ENCODE data around the gene ST7.

Gene ST7

GRCh38 chr7:117019786-117020590, 66.7 kb downstream of the ST7 start:
- peak; percentile 82 for DNase-seq (ENCODE audit: extremely low spot score)

GRCh38 chr7:117020591-117020973, 67.3 kb downstream of the ST7 start:
- ChIA-PET POLR2A (interaction anchor here (1.1 kb wide), 1 partner anchor 66 kb away, joined by 6 read pairs; no protein-coding TSS in a partner anchor), CTCF (interaction anchor here (1.0 kb wide), 1 partner anchor 32 kb away, joined by 5 read pairs; no protein-coding TSS in a partner anchor)
- no peak for DNase-seq (ENCODE audit: extremely low spot score)
- TF ChIP-seq FOXK2 (IDR thresholded peaks at IDR 0.05) (no peak), ZNF384 (IDR thresholded peaks at IDR 0.05) (no peak), FOXM1 (IDR thresholded peaks at IDR 0.05; ENCODE audit: borderline replicate concordance) (no peak), LEF1 (IDR thresholded peaks at IDR 0.05; ENCODE audit: borderline replicate concordance) (no peak), ARNT (IDR thresholded peaks at IDR 0.05) (no peak), HDGF (IDR thresholded peaks at IDR 0.05; ENCODE audit: borderline replicate concordance) (no peak), CTBP1 (IDR thresholded peaks at IDR 0.05; ENCODE audit: borderline replicate concordance) (no peak), ELF4 (IDR thresholded peaks at IDR 0.05) (no peak), TARDBP (IDR thresholded peaks at IDR 0.05) (no peak), L3MBTL2 (conservative IDR thresholded peaks at IDR 0.05) (no peak), BHLHE40 (IDR thresholded peaks at IDR 0.05; ENCODE audit: borderline replicate concordance) (no peak), PKNOX1 (IDR thresholded peaks at IDR 0.05) (no peak), NFRKB (IDR thresholded peaks at IDR 0.05) (no peak)

More at GRCh38 chr7:117019786-117020590, 66.7 kb downstream of the ST7 start:
- peak; percentile 75 for TF ChIP-seq PKNOX1 (IDR thresholded peaks at IDR 0.05)
- TF ChIP-seq HDGF (IDR thresholded peaks at IDR 0.05; ENCODE audit: borderline replicate concordance): no peak
- CTCF ChIA-PET: interaction anchor here (1.0 kb wide), 1 partner anchor 32 kb away, joined by 5 read pairs; no protein-coding TSS in a partner anchor
- POLR2A ChIA-PET: interaction anchor here (1.1 kb wide), 1 partner anchor 66 kb away, joined by 6 read pairs; no protein-coding TSS in a partner anchor

- CTCF ChIA-PET: no interaction called here
- POLR2A ChIA-PET: no interaction called here
- TF ChIP-seq SUZ12 (IDR thresholded peaks at IDR 0.05) (no peak), LEF1 (IDR thresholded peaks at IDR 0.05; ENCODE audit: borderline replicate concordance) (no peak), NFRKB (IDR thresholded peaks at IDR 0.05) (no peak), PKNOX1 (IDR thresholded peaks at IDR 0.05) (no peak), FOXM1 (IDR thresholded peaks at IDR 0.05; ENCODE audit: borderline replicate concordance) (no peak), TARDBP (IDR thresholded peaks at IDR 0.05) (no peak), BHLHE40 (IDR thresholded peaks at IDR 0.05; ENCODE audit: borderline replicate concordance) (no peak), ELF4 (IDR thresholded peaks at IDR 0.05) (no peak), FOXA1 (IDR thresholded peaks at IDR 0.05) (no peak), SP1 (IDR thresholded peaks at IDR 0.05) (no peak), L3MBTL2 (conservative IDR thresholded peaks at IDR 0.05) (no peak), CTBP1 (IDR thresholded peaks at IDR 0.05; ENCODE audit: borderline replicate concordance) (no peak), ARNT (IDR thresholded peaks at IDR 0.05) (no peak), FOXK2 (IDR thresholded peaks at IDR 0.05) (no peak), HDGF (IDR thresholded peaks at IDR 0.05; ENCODE audit: borderline replicate concordance) (no peak)
Observed at GRCh38 chr7:117021366-117021765, 68.1 kb downstream of the ST7 start.

GRCh38 chr7:117021986-117022385, 68.7 kb downstream of the ST7 start:
- TF ChIP-seq LEF1 (IDR thresholded peaks at IDR 0.05; ENCODE audit: borderline replicate concordance) (no peak), ARNT (IDR thresholded peaks at IDR 0.05) (no peak), FOXM1 (IDR thresholded peaks at IDR 0.05; ENCODE audit: borderline replicate concordance) (no peak)
- ChIA-PET CTCF (interaction anchor here (0.8 kb wide), 1 partner anchor 846 kb away, joined by 6 read pairs; no protein-coding TSS in a partner anchor), POLR2A (no interaction called here)
- DNase-seq (ENCODE audit: extremely low spot score): no peak

More at GRCh38 chr7:117021366-117021765, 68.1 kb downstream of the ST7 start:
- no peak for DNase-seq (ENCODE audit: extremely low spot score)

GRCh38 chr7:117023325-117023854, 70.1 kb downstream of the ST7 start:
- POLR2A ChIA-PET: no interaction called here
- CTCF ChIA-PET: no interaction called here
- TF ChIP-seq PKNOX1 (IDR thresholded peaks at IDR 0.05) (no peak), BHLHE40 (IDR thresholded peaks at IDR 0.05; ENCODE audit: borderline replicate concordance) (no peak), LEF1 (IDR thresholded peaks at IDR 0.05; ENCODE audit: borderline replicate concordance) (no peak), FOXM1 (IDR thresholded peaks at IDR 0.05; ENCODE audit: borderline replicate concordance) (no peak), TARDBP (IDR thresholded peaks at IDR 0.05) (no peak), L3MBTL2 (conservative IDR thresholded peaks at IDR 0.05) (no peak), CTBP1 (IDR thresholded peaks at IDR 0.05; ENCODE audit: borderline replicate concordance) (no peak), ELF4 (IDR thresholded peaks at IDR 0.05) (no peak), ZNF384 (IDR thresholded peaks at IDR 0.05) (no peak), SP1 (IDR thresholded peaks at IDR 0.05) (no peak), ARNT (IDR thresholded peaks at IDR 0.05) (no peak), FOXK2 (IDR thresholded peaks at IDR 0.05) (no peak), FOXA1 (IDR thresholded peaks at IDR 0.05) (no peak), SUZ12 (IDR thresholded peaks at IDR 0.05) (no peak), NFRKB (IDR thresholded peaks at IDR 0.05) (no peak), HDGF (IDR thresholded peaks at IDR 0.05; ENCODE audit: borderline replicate concordance) (no peak)
- DNase-seq (ENCODE audit: extremely low spot score): no peak

Measured in HEK293T (cell line).